GM19463 (cell line): Measurements from ENCODE around the gene IFNAR1.
A peak's percentile ranks its signal among the peaks of the same experiment; 100 is the strongest.
"Not testable (repeated sequence)": the region's sequence is repeated elsewhere in the genome, so short reads cannot be mapped to it uniquely, and the experiment has no call there.

Experiments used
- ATAC-seq: cut with Tn5 transposase; IDR thresholded peaks from one replicate; pipeline ENCODE4 v1.9.1; 2021; ENCODE audit warnings: mild to moderate bottlenecking, moderate library complexity; ENCODE audit not compliant: unreplicated experiment

The IFNAR1 gene

DNA sequence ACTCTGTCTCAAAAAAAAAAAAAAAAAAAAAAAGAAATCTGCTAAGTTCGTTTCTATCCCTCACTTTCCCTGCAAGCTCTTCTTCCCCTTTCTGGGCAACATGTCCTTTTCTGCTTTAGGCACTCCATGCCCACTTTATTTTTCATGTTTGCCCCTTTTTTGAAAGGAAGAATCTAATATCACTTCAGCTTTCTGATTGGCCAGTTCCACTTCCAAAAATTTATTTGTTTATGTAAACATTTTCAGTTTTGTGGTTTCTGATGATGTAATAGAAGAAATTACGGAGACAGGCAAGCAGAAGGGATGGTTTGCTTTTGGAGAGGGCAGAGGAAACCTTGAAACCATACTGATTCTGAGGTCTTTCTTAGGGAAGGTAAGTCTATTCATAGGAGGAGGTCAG is 15.1 kb downstream of the IFNAR1 start:
- ATAC-seq, result no peak

DNA sequence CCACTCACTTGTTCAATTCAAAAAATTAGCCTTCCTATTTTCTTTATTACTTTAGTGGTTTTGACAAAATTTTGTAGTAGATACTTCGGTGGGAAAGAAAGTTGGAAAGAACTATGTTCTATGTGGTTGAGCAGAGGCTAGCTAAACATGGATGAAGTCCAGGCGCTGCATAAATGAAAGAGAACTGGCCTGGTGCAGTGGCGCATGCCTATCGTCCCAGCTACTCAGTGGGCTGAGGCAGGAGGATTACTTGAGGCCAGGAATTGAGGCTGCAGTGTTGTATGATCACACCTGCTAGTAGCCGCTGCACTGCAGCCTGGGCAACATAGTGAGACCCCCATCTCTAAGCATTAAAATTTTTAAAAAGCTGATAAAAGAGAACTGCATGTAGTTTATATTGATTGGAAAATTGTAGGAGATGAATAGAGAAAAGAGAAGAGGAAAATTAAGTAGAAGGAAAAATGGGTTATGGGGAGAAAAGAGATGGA is 21.0 kb downstream of the IFNAR1 start:
- no peak for ATAC-seq

GRCh38 chr21:33348706-33349105 is 23.9 kb downstream of the IFNAR1 start:
- ATAC-seq, result no peak

- no peak for ATAC-seq
Measured at GRCh38 chr21:33350676-33351075, 25.9 kb downstream of the IFNAR1 start.

DNA sequence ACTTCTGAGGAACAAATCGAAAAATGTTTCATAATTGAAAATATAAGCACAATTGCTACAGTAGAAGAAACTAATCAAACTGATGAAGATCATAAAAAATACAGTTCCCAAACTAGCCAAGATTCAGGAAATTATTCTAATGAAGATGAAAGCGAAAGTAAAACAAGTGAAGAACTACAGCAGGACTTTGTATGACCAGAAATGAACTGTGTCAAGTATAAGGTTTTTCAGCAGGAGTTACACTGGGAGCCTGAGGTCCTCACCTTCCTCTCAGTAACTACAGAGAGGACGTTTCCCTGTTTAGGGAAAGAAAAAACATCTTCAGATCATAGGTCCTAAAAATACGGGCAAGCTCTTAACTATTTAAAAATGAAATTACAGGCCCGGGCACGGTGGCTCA is 30.6 kb downstream of the IFNAR1 start:
- no peak for ATAC-seq

DNA sequence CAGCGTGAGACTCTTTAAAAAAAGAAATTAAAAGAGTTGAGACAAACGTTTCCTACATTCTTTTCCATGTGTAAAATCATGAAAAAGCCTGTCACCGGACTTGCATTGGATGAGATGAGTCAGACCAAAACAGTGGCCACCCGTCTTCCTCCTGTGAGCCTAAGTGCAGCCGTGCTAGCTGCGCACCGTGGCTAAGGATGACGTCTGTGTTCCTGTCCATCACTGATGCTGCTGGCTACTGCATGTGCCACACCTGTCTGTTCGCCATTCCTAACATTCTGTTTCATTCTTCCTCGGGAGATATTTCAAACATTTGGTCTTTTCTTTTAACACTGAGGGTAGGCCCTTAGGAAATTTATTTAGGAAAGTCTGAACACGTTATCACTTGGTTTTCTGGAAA is 31.2 kb downstream of the IFNAR1 start:
- no peak for ATAC-seq

- ATAC-seq, result no peak
Measured at GRCh38 chr21:33357177-33357576, 32.4 kb downstream of the IFNAR1 start.

- no peak for ATAC-seq
Measured at GRCh38 chr21:33359446-33359845, 34.7 kb downstream of the IFNAR1 start.

DNA sequence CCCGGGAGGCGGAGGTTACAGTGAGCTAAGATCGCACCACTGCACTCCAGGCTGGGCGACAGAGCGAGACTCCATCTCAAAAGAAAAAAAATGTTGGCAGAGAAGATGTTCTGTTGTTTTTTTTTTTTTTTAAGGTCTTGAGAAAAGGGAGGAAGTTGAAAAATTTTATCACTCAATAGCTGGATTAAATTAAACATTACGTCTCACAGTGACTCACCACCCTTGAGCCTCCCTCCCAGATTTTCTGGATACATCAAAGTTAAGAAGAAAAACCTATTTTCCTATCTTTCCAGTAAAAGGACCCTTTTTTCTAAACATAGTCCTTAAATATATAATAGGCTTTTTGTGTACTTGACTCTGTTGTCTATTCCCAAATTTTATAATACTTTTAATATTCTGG is 35.5 kb downstream of the IFNAR1 start:
- ATAC-seq, result no peak

DNA sequence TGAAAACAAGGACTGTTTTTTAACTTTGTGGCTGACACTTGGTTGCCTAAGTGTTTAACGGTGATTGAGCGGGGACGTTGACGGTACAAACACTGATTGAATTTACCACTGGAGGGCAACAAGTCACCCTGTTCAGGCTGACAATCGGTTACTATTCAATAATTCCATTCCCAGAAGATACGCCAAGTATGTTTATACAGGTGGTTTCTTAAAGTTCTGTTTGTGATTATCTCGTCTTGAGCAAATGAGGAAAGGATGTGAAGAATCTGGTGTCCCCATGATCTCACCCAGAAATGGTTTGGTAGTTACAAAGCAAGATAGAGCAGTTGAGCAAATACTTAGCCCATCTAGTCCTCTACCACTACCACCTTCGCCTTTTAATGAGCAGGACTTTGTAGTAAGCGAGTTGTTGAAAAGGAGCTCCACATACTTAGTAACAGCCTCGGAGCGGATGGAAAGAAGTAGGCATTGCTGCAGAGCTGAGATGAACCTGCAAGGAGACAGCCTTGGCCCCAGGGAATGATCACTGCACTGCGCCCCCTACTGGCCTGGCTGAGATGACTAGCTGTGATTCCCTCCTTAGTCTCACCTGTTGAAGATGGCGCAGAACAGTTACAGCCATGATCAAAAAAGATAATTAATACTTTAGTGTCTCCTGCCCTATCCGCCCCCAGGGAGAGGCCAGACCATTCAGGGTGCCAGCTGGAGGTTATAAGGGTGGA is 36.3 kb downstream of the IFNAR1 start:
- ATAC-seq, result peak; percentile 82

GRCh38 chr21:33362044-33362555 is 37.3 kb downstream of the IFNAR1 start:
- ATAC-seq, result no peak

DNA sequence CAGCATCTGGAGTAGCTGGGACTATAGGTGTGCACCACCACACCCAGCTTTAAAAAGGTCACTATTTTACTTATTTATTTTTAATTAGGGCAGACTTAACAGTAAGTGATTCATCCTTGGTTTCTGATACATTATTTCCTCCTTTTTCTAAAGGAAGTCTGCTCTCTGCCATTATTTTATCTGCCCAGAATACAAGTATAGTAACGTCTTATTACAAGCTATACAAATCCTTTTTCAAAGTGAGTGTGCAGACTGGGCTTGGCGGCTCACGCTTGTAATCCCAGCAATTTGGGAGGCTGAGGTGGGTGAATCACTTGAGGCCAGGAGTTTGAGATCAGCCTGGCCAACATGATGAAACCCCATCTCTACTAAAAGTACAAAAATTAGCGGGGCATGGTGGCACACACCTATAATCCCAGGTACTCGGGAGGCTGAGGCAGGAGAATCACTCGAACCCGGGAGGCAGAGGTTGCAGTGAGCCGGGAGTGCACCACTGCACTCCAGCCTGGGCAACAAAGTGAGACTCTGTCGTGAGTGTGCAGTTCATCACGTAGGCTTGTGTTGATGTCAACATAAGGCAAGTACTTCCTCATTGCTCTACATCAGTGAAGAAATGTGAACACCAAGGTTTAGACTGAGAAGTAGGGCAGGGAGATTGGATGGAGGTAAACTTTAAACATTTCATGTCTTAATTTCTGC is 39.3 kb downstream of the IFNAR1 start:
- ATAC-seq, result not testable (repeated sequence)

- ATAC-seq, result no peak
Measured at GRCh38 chr21:33364830-33365229, 40.1 kb downstream of the IFNAR1 start.

GRCh38 chr21:33367309-33367973 is 42.7 kb downstream of the IFNAR1 start:
- no peak for ATAC-seq

DNA sequence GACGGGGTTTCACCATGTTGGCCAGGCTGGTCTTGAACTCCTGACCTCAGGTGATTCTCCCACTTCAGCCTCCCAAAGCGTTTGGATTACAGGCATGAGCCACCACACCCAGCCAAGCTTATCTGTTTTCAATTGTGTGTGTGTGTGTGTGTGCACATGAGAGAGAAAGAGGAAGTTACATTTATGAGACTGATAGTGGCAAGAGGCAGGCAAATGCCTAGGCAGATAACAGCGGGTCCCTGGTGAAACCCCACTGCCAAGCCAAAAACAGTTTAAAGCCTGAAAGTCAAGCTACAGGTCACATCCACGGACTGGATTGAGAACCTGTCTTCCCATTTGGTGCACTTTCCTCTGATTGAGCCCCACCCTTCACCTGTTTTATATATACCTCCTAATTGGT is 43.4 kb downstream of the IFNAR1 start:
- ATAC-seq, result no peak

GRCh38 chr21:33368576-33368975 is 43.8 kb downstream of the IFNAR1 start:
- no peak for ATAC-seq

DNA sequence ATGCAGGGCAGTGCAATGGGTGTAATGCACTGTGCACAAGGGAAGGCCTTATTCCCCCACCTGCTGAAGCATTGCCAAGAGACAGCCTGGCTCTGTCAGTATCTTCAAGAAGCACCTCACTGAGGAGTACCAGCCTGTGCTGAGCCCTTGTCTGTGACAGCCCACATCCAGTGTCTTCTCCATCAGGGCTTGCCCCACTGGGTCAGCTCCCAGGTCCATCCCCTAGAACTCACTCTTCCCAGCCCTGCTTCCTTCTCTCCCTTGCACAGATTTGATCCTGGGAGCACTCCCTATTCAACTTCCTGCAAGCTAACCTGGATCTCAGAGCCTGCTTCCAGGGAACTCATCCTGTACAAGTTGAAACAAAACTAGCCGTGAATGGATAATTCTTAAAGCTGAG is 44.8 kb downstream of the IFNAR1 start:
- no peak for ATAC-seq

- no peak for ATAC-seq
Measured at GRCh38 chr21:33370305-33370704, 45.5 kb downstream of the IFNAR1 start.

DNA sequence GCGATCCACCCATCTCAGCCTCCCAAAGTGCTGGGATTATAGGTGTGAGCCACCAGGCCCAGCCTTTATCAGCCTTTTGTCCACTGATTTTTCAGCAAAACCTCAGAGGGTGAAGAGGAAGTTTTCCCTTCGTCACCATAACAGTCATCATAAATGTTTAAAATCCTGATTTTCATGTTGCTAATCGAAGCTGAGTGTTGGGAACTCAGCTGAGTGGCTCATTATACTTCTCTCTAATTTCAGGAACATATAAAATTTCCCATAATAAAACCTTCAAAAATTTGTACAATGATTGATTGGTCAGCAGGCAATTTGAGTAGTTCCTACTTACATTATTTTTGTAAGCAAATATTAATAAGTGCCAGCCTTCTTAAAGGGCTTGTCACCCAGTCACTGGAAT is 46.6 kb downstream of the IFNAR1 start:
- no peak for ATAC-seq

DNA sequence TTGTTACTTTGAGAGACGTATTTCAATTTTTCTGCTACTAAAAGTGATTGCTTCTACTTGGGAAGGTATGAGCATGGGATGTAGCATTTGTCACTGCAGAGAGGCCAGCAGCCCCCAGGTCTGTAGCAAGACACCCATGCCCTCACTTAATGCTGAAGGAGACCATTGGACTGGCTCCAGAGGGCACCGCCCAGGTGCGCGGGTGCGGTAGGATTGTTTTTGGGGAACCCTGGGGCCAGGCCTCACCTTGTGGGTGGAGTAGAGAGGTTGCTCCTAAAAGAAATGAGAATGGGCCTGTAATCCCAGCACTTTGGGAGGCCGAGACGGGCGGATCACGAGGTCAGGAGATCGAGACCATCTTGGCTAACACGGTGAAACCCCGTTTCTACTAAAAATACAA is 47.8 kb downstream of the IFNAR1 start:
- ATAC-seq, result no peak

DNA sequence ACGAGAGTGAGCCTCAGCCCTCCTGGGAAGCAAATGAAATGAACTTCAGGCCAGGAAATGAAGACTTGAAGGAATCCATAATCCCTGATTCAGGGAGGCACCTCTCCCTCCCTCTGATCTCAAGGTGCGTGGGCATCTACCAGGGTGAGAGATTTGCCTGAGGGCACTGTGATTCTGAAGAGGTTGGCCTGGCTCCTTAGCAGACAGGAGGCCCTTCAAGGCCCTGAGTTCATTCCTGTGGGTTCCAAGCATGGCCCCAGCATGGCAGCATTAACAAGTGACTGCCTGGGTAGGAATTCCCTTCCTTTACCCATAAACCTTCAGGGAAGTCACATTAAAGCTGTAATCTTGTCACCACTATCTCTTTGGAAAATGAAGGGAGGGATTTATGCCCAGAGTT is 48.7 kb downstream of the IFNAR1 start:
- no peak for ATAC-seq

DNA sequence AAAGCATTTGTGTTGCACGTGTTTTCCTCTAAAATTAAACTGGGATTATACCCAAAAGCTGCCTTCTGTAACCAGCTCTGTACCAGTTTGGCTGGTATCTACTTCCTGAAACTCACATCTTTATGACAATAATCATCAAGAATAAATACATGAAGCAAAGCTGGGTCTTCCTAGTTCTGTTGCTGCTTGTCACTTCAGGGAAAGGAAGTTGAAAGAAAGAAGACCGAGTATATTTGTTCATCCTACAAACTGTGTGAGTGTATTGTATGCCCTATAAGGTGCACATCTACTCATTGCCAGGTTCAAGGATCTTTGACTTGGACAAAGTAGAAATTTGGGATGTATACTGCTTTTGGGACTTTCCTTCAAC is 49.3 kb downstream of the IFNAR1 start:
- no peak for ATAC-seq
